Sigmoid colon (tissue), 7 donors: ENCODE results near the gene SAP30. TPM values are rescaled to one million over a fixed set of nuclear protein-coding genes. Genes with fewer than 3 reads are reported as not detected.
A peak's percentile ranks its signal among the peaks of the same experiment; 100 is the strongest.

ENCODE experiments used
- DNase-seq: peaks from one replicate; pipeline ENCODE4 v3.0.0-alpha.2; 2019
- H3K27ac ChIP-seq, 4 donors: fragments of 200-600 bp; sonication (generic); one replicate each; pipeline ENCODE4 v1.5.1; 2016 to 2019; ENCODE audit warnings: mild to moderate bottlenecking in 1 of 4
- H3K27me3 ChIP-seq, 3 donors: fragments of 200-600 bp; sonication (generic); one replicate each; pipeline ENCODE4 v1.5.1; 2019; ENCODE audit warnings: mild to moderate bottlenecking in 1 of 3
- H3K36me3 ChIP-seq, 4 donors: fragments of 200-600 bp; sonication (generic); one replicate each; pipeline ENCODE4 v1.5.1; 2016 to 2019
- H3K4me1 ChIP-seq, 4 donors: fragments of 200-600 bp; sonication (generic); one replicate each; pipeline ENCODE4 v1.5.1; 2017 to 2019
- H3K4me3 ChIP-seq, 4 donors: fragments of 200-600 bp; sonication (generic); one replicate each; pipeline ENCODE4 v1.5.1; 2017 to 2019; ENCODE audit warnings: mild to moderate bottlenecking in 2 of 4, moderate library complexity in 1 of 4
- H3K9me3 ChIP-seq, 4 donors: fragments of 200-600 bp in 3 of 4; sonication (generic) in 3 of 4; one replicate each; pipeline versions ENCODE4 v1.5.1 to v1.6.1; 2013 to 2019
- EP300 ChIP-seq, 4 donors: sonication (generic); formaldehyde crosslinking; IDR thresholded peaks; one replicate each; pipeline ENCODE4 v1.6.1; 2017; ENCODE audit warnings: antibody characterized with exemption in 4 of 4
- POLR2A ChIP-seq, 2 donors: fragments of 450-650 bp; IDR thresholded peaks; one replicate each; pipeline ENCODE4 v1.6.1; 2016; ENCODE audit warnings: antibody characterized with exemption in 2 of 2, mild to moderate bottlenecking in 2 of 2, moderate library complexity in 2 of 2
- POLR2AphosphoS5 ChIP-seq, 4 donors: sonication (generic); formaldehyde crosslinking; IDR thresholded peaks; one replicate each; pipeline ENCODE4 v1.6.1; 2017; ENCODE audit warnings: antibody characterized with exemption in 4 of 4
- WGBS, 2 donors: extraction: QIAGEN DNeasy Blood & Tissue Kit; methylation state at CpG; one replicate each; pipeline ENCODE4 v1.1.7; 2013; 5-methylcytosine and 5-hydroxymethylcytosine counted together
- intact Hi-C: fragments of 100-400 bp; cut with DNase I; formaldehyde crosslinking; loops from one replicate; pipeline ENCODE4 v1.15.1; 2023
- polyA plus RNA-seq, 3 donors: library from polyadenylated mRNA; stranded (reverse); fragments of 200-250 nt; gene quantifications; one replicate each; pipeline ENCODE4 v1.2.3, GENCODE V29; 2013
- total RNA-seq, 4 donors: library from RNA; depleted of rRNA; stranded (reverse); fragments of >200 nt; gene quantifications; one replicate each; pipeline ENCODE4 v1.1.0, GENCODE V29; 2016
- TF ChIP-seq, protein P1 (sequence below), 4 experiments: fragments of 450-650 bp in 3 of 4; fragments of 200-600 bp in 1 of 4; IDR thresholded peaks; one replicate each; pipeline ENCODE4 v1.5.1; 2016 to 2019; ENCODE audit warnings: antibody characterized with exemption in 4 of 4, mild to moderate bottlenecking in 3 of 4, moderate library complexity in 2 of 4
- donor health status: healthy with polysubstance abuse.
- donor health status: Bipolar disorder and iron deficiency.
- donor health status: healthy.

Gene SAP30, protein sequence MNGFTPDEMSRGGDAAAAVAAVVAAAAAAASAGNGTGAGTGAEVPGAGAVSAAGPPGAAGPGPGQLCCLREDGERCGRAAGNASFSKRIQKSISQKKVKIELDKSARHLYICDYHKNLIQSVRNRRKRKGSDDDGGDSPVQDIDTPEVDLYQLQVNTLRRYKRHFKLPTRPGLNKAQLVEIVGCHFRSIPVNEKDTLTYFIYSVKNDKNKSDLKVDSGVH
- total RNA-seq = 10 to 100 TPM; 39.6 to 61.4 (median 53.1) TPM
- 10 to 100 TPM in 1 of 3 donors, 1 to 10 TPM in 2; 7.2 to 11.0 (median 9.0) TPM for polyA plus RNA-seq

- TF ChIP-seq EP300 (IDR thresholded peaks at IDR 0.05) (peak in 1 of 4 donors; percentile 24), POLR2A (IDR thresholded peaks at IDR 0.05) (peak; percentile 99), POLR2AphosphoS5 (IDR thresholded peaks at IDR 0.05) (peak; percentile 100)
- TF ChIP-seq, protein P1, sequence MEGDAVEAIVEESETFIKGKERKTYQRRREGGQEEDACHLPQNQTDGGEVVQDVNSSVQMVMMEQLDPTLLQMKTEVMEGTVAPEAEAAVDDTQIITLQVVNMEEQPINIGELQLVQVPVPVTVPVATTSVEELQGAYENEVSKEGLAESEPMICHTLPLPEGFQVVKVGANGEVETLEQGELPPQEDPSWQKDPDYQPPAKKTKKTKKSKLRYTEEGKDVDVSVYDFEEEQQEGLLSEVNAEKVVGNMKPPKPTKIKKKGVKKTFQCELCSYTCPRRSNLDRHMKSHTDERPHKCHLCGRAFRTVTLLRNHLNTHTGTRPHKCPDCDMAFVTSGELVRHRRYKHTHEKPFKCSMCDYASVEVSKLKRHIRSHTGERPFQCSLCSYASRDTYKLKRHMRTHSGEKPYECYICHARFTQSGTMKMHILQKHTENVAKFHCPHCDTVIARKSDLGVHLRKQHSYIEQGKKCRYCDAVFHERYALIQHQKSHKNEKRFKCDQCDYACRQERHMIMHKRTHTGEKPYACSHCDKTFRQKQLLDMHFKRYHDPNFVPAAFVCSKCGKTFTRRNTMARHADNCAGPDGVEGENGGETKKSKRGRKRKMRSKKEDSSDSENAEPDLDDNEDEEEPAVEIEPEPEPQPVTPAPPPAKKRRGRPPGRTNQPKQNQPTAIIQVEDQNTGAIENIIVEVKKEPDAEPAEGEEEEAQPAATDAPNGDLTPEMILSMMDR (IDR thresholded peaks at IDR 0.05) = no peak
- peak; percentile 100 for DNase-seq
- peaks cover 0 to 2% (median 0%) of the 10 kb centered on the region in 4 donors for H3K36me3 ChIP-seq
- no peaks in the 10 kb centered on the region for H3K9me3 ChIP-seq
- 0% methylated on average over 72 of the region's 72 CpGs for WGBS, 2 donors
- peak within 1 kb of the TSS; percentile 82 to 91 (median 90) for H3K4me3 ChIP-seq
- no peaks in the 10 kb centered on the region for H3K27me3 ChIP-seq
- intact Hi-C loops = loop anchor here (1.0 to 5.0 kb wide), 3 partner anchors 36 to 137 kb away; partner anchors contain the start of gene HMGB2
- peak within 1 kb of the TSS; percentile 94 to 98 (median 97) for H3K27ac ChIP-seq
- H3K4me1 ChIP-seq = peaks cover 0 to 52% (median 39%) of the 10 kb centered on the region in 4 donors
These were observed at the start of gene SAP30 for GRCh38 chr4:173370477-173371291. TSS of gene SAP30 (plus strand) at chr4:173370954. CDS start at chr4:173371183, 229 bp downstream.

- 97 to 98% methylated on average over 5 of the region's 5 CpGs for WGBS, 2 donors
- H3K27ac ChIP-seq = no peak overlapping the region
- no peaks in the 10 kb centered on the region for H3K9me3 ChIP-seq
- intact Hi-C loops = no loop called here
- H3K4me1 ChIP-seq = no peaks in the 10 kb centered on the region
- H3K27me3 ChIP-seq = no peaks in the 10 kb centered on the region
- no peak for DNase-seq
- peaks cover 5 to 42% (median 8%) of the 10 kb centered on the region in 4 donors for H3K36me3 ChIP-seq
- TF ChIP-seq POLR2A (IDR thresholded peaks at IDR 0.05) = no peak
- H3K4me3 ChIP-seq = no peak overlapping the region
These were observed 45.6 kb upstream of the SAP30 start for GRCh38 chr4:173325007-173325736.

- intact Hi-C loops = no loop called here
- H3K4me3 ChIP-seq = no peak overlapping the region
- H3K36me3 ChIP-seq = peaks cover 5 to 48% (median 11%) of the 10 kb centered on the region in 4 donors
- no peak for DNase-seq
- peak overlapping the region in 1 of 4 donors; percentile 20 for H3K27ac ChIP-seq
- TF ChIP-seq POLR2AphosphoS5 (IDR thresholded peaks at IDR 0.05) (no peak), EP300 (IDR thresholded peaks at IDR 0.05) (no peak), POLR2A (IDR thresholded peaks at IDR 0.05) (no peak)
- TF ChIP-seq, protein P1 (IDR thresholded peaks at IDR 0.05) = no peak
- 91 to 93% methylated on average over 5 of the region's 5 CpGs for WGBS, 2 donors
- no peaks in the 10 kb centered on the region for H3K9me3 ChIP-seq
- peaks cover 0 to 25% (median 19%) of the 10 kb centered on the region in 4 donors for H3K4me1 ChIP-seq
- H3K27me3 ChIP-seq = no peaks in the 10 kb centered on the region
These were observed 42.4 kb upstream of the SAP30 start for GRCh38 chr4:173328236-173328901.

- Histone ChIP-seq H3K36me3 (peaks cover 5 to 46% (median 11%) of the 10 kb centered on the region in 4 donors), H3K4me1 (peaks cover 0 to 30% (median 23%) of the 10 kb centered on the region in 4 donors), H3K27ac (no peak overlapping the region), H3K27me3 (no peaks in the 10 kb centered on the region), H3K9me3 (no peaks in the 10 kb centered on the region), H3K4me3 (no peak overlapping the region)
- TF ChIP-seq POLR2AphosphoS5 (IDR thresholded peaks at IDR 0.05) (no peak), EP300 (IDR thresholded peaks at IDR 0.05) (no peak)
- no peak for DNase-seq
- intact Hi-C loops = loop anchor here (5.0 kb wide), 1 partner anchor 167 kb away; no protein-coding TSS in a partner anchor
- WGBS, 2 donors = 97 to 98% methylated on average over 2 of the region's 2 CpGs
These were observed 40.2 kb upstream of the SAP30 start for GRCh38 chr4:173330590-173330989.

DNA sequence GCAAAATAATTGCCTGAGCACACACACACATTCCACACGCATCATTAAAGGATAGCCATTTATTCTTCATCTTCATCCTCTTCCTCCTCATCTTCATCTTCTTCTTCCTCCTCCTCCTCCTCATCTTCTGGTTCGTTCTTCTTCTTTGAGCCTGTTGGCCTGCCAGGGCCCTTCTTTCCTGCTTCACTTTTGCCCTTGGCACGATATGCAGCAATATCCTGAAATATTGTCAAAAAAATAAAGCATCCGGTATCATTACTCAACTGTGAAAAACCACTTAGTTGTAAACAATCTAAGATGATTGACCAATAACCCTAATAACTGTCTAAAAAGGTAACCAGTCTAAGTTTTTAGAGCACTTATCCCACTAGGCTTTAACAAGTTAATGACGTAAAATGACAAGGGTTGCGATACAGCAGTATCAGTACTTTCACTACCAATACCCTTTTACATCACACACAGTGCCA, 38.7 kb upstream of the SAP30 start:
- no peak for DNase-seq
- 39 to 48% methylated on average over 6 of the region's 6 CpGs for WGBS, 2 donors
- H3K9me3 ChIP-seq = no peaks in the 10 kb centered on the region
- H3K27ac ChIP-seq = peak overlapping the region; percentile 93 to 100 (median 99)
- no peaks in the 10 kb centered on the region for H3K27me3 ChIP-seq
- peaks cover 5 to 43% (median 11%) of the 10 kb centered on the region in 4 donors for H3K36me3 ChIP-seq
- H3K4me1 ChIP-seq = peaks cover 0 to 31% (median 23%) of the 10 kb centered on the region in 4 donors
- intact Hi-C loops = loop anchor here (5.0 kb wide), 1 partner anchor 165 kb away; no protein-coding TSS in a partner anchor
- TF ChIP-seq, protein P1 (IDR thresholded peaks at IDR 0.05) = no peak
- TF ChIP-seq POLR2A (IDR thresholded peaks at IDR 0.05) = no peak
- TF ChIP-seq EP300 (IDR thresholded peaks at IDR 0.05) = no peak
- no peak for TF ChIP-seq POLR2AphosphoS5 (IDR thresholded peaks at IDR 0.05)
- H3K4me3 ChIP-seq = peak overlapping the region; percentile 89 to 98 (median 94)
